ENCODE results near the gene C6orf58.

C6orf58 gene

DNA sequence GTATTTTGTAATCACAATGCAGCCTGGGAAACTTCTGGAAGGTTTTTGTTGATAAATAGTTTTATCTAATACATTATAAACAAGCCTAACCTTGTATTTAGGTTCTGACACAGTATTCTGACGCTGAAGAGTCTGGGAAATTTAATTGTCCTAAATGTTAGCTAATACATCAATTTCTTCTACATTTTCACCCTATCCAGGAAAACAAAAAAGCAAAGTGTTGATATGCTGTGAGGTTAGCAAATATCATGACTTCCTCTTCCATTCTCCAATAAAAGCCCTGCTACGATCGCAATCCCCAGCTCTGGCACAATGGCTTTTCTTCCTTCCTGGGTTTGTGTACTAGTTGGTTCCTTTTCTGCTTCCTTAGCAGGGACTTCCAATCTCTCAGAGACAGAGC is at the start of gene C6orf58:
TSS of gene C6orf58 (plus strand) at position 301 of the 400 bp plus-strand sequence. CDS start at position 313, 12 bp downstream.
- no peak within 1 kb of the TSS for H3K4me3 ChIP-seq (replicated peaks in 1 of 2; ENCODE audit: low read depth in 2 of 2, low read length in 2 of 2)
- no peak for DNase-seq (ENCODE audit: low read depth in 2 of 2)
- TF ChIP-seq, protein P1, sequence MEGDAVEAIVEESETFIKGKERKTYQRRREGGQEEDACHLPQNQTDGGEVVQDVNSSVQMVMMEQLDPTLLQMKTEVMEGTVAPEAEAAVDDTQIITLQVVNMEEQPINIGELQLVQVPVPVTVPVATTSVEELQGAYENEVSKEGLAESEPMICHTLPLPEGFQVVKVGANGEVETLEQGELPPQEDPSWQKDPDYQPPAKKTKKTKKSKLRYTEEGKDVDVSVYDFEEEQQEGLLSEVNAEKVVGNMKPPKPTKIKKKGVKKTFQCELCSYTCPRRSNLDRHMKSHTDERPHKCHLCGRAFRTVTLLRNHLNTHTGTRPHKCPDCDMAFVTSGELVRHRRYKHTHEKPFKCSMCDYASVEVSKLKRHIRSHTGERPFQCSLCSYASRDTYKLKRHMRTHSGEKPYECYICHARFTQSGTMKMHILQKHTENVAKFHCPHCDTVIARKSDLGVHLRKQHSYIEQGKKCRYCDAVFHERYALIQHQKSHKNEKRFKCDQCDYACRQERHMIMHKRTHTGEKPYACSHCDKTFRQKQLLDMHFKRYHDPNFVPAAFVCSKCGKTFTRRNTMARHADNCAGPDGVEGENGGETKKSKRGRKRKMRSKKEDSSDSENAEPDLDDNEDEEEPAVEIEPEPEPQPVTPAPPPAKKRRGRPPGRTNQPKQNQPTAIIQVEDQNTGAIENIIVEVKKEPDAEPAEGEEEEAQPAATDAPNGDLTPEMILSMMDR (IDR thresholded peaks at IDR 0.05; ENCODE audit: low read depth, low read length) = no peak

GRCh38 chr6:127533011-127533410 is 44.0 kb upstream of the C6orf58 start:
- peak; percentile 29 to 61 for DNase-seq (ENCODE audit: low read depth in 2 of 2)
- no peak overlapping the region for H3K4me3 ChIP-seq (replicated peaks in 1 of 2; ENCODE audit: low read depth in 2 of 2, low read length in 2 of 2)
- TF ChIP-seq, protein P1 (IDR thresholded peaks at IDR 0.05; ENCODE audit: low read depth, low read length) = no peak

- DNase-seq (ENCODE audit: low read depth in 2 of 2) = no peak
- TF ChIP-seq, protein P1 (IDR thresholded peaks at IDR 0.05; ENCODE audit: low read depth, low read length) = no peak
- no peak overlapping the region for H3K4me3 ChIP-seq (replicated peaks in 1 of 2; ENCODE audit: low read depth in 2 of 2, low read length in 2 of 2)
Observed at GRCh38 chr6:127533736-127534135, 43.2 kb upstream of the C6orf58 start.

DNA sequence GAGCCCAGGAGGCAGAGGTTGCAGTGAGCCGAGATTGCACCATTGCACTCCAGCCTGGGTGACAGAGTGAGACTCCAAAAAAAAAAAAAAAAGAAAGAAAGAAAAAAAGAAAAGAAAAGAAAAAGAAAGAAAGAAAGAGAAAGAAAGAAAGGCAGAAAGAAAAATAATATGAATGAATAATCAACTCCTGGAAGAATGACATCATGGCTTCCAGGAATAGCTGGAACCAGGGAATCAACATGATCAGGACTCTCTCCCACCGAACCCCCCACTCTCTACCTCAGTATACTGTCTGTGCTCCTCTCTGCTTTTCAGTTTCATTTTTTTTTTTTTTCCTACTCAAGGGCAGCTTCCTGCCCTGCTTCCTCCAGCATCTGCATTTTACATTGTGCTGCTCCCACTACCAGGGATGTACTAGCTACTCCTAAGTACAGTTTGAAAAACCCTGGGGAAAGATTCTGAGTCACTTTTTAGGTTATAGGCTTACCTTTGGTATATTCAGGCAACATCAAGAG is 38.2 kb upstream of the C6orf58 start:
- no peak overlapping the region for H3K4me3 ChIP-seq (replicated peaks in 1 of 2; ENCODE audit: low read depth in 2 of 2, low read length in 2 of 2)
- TF ChIP-seq, protein P1 (IDR thresholded peaks at IDR 0.05; ENCODE audit: low read depth, low read length) = no peak
- DNase-seq (ENCODE audit: low read depth in 2 of 2) = no peak

GRCh38 chr6:127539272-127539671 is 37.7 kb upstream of the C6orf58 start:
- no peak overlapping the region for H3K4me3 ChIP-seq (replicated peaks in 1 of 2; ENCODE audit: low read depth in 2 of 2, low read length in 2 of 2)
- TF ChIP-seq, protein P1 (IDR thresholded peaks at IDR 0.05; ENCODE audit: low read depth, low read length) = peak; percentile 32
- peak; percentile 59 for DNase-seq (ENCODE audit: low read depth in 2 of 2)

GRCh38 chr6:127547215-127547614 is 29.8 kb upstream of the C6orf58 start:
- TF ChIP-seq, protein P1 (IDR thresholded peaks at IDR 0.05; ENCODE audit: low read depth, low read length) = peak; percentile 55
- peak; percentile 12 to 32 for DNase-seq (ENCODE audit: low read depth in 2 of 2)
- no peak overlapping the region for H3K4me3 ChIP-seq (replicated peaks in 1 of 2; ENCODE audit: low read depth in 2 of 2, low read length in 2 of 2)

Measured in cardiac fibroblast (primary cell).